GM12878 (cell line): ENCODE data around the gene SEMA3D. TPM values are rescaled to one million over a fixed set of nuclear protein-coding genes. Genes with fewer than 3 reads are reported as not detected.

Experiments
- ATAC-seq: fragments of 200-7000 bp; cut with Tn5 transposase; 3 replicates; pipeline ENCODE4 v1.9.1; 2020; ENCODE audit warnings: mild to moderate bottlenecking, moderate library complexity
- BruUV-seq: library from RNA; stranded (reverse); fragments of 400-500 nt; replicated peaks from 2 replicates; lab custom pipeline; 2021; lab: Mats Ljungman, UMichigan
- CTCF ChIA-PET: fragments of 300-600 bp; sonication (Branson Sonifier 250); formaldehyde crosslinking; extraction: SDS; loops from one replicate; lab custom pipeline; 2021; ENCODE audit warnings: inconsistent platforms; lab: Yijun Ruan, JAX
- POLR2A ChIA-PET: fragments of 350-600 bp; formaldehyde crosslinking; extraction: SDS; loops from one replicate; lab custom pipeline; 2021; ENCODE audit warnings: inconsistent platforms; lab: Charles Lee
- RAD21 ChIA-PET: fragments of 300-600 bp; sonication (Branson Sonifier 250); formaldehyde crosslinking; loops from one replicate; lab custom pipeline; 2023; ENCODE audit warnings: antibody characterized with exemption; ENCODE audit not compliant: unreplicated experiment; lab: Charles Lee
- SMC1A ChIA-PET: fragments of 300-600 bp; sonication (Branson Sonifier 250); formaldehyde crosslinking; loops from one replicate; lab custom pipeline; 2023; ENCODE audit not compliant: unreplicated experiment, uncharacterized antibody; lab: Charles Lee
- DNase-seq: peaks from one replicate; pipeline ENCODE4 v3.0.0-alpha.2; 2011; ENCODE audit warnings: low read depth, low spot score
- FAIRE-seq: peaks from 3 replicates; lab custom pipeline; 2011; peaks lifted over from hg19 to GRCh38; lab: Jason Lieb, UNC
- H2AFZ ChIP-seq: 2 replicates; pipeline ENCODE4 v1.6.0; 2011; ENCODE audit warnings: low read depth, low read length, control low read depth; ENCODE audit not compliant: control insufficient read depth
- H3K27ac ChIP-seq: 2 replicates; pipeline ENCODE4 v1.5.1; 2011; ENCODE audit warnings: control low read depth; ENCODE audit not compliant: control insufficient read depth, insufficient read depth
- H3K27me3 ChIP-seq, 2 experiments: replicated peaks in 1 of 2; 2 replicates each; pipeline versions ENCODE4 v1.6.0 to v1.6.1; 2011; ENCODE audit warnings: low read length in 1 of 2; ENCODE audit not compliant: control insufficient read depth in 2 of 2, insufficient read depth in 2 of 2
- H3K36me3 ChIP-seq, 2 experiments: 2 replicates each; pipeline ENCODE4 v1.5.1; 2011; ENCODE audit warnings: low read length in 1 of 2; ENCODE audit not compliant: control insufficient read depth in 2 of 2, insufficient read depth in 2 of 2
- H3K4me1 ChIP-seq: 2 replicates; pipeline ENCODE4 v1.6.1; 2011; ENCODE audit warnings: mild to moderate bottlenecking, low read length, moderate library complexity, mixed read lengths; ENCODE audit not compliant: control insufficient read depth, insufficient read depth
- H3K4me2 ChIP-seq: 2 replicates; pipeline ENCODE4 v1.6.0; 2011; ENCODE audit warnings: control low read depth; ENCODE audit not compliant: control insufficient read depth, insufficient read depth
- H3K4me3 ChIP-seq: fragments of 200-600 bp; sonication (generic); 2 replicates; pipeline ENCODE4 v1.5.1; 2016
- H3K79me2 ChIP-seq: 2 replicates; pipeline ENCODE4 v1.6.0; 2011; ENCODE audit warnings: low read length; ENCODE audit not compliant: control insufficient read depth, insufficient read depth
- H3K9ac ChIP-seq: 2 replicates; pipeline ENCODE4 v1.8.0; 2011; ENCODE audit warnings: low read length, control low read depth, mixed read lengths; ENCODE audit not compliant: control insufficient read depth, insufficient read depth
- H3K9me3 ChIP-seq: replicated peaks from 3 replicates; pipeline ENCODE4 v1.5.1; 2011; ENCODE audit warnings: mild to moderate bottlenecking, low read length; ENCODE audit not compliant: control insufficient read depth, insufficient read depth
- H4K20me1 ChIP-seq: 2 replicates; pipeline ENCODE4 v1.6.0; 2011; ENCODE audit not compliant: control insufficient read depth, insufficient read depth
- ASH2L ChIP-seq: fragments of 300-600, 200-600 bp; sonication (generic); IDR thresholded peaks from 2 replicates; pipeline ENCODE4 v1.6.1; 2017; ENCODE audit warnings: low read depth, mild to moderate bottlenecking, borderline replicate concordance
- ATF3 ChIP-seq: IDR thresholded peaks from 2 replicates; pipeline ENCODE4 v1.6.1; 2011; ENCODE audit warnings: low read depth, mild to moderate bottlenecking, low read length, moderate library complexity, borderline replicate concordance; ENCODE audit errors: extremely low read depth
- BCL11A ChIP-seq: IDR thresholded peaks from 2 replicates; pipeline ENCODE4 v1.6.1; 2011; ENCODE audit warnings: low read depth, low read length
- E4F1 ChIP-seq: fragments of 450-650 bp; IDR thresholded peaks from 2 replicates; pipeline ENCODE4 v1.6.1; 2018; ENCODE audit warnings: borderline replicate concordance, mild to moderate bottlenecking; ENCODE audit not compliant: partially characterized antibody
- ETV6 ChIP-seq, 2 experiments: fragments of 450-650 bp in 1 of 2; IDR thresholded peaks in 1 of 2; conservative IDR thresholded peaks in 1 of 2; 2 replicates each; pipeline ENCODE4 v1.6.1; 2014; ENCODE audit warnings: antibody characterized with exemption in 1 of 2, borderline replicate concordance in 1 of 2, low read depth in 1 of 2, mild to moderate bottlenecking in 1 of 2, moderate library complexity in 1 of 2
- HCFC1 ChIP-seq: fragments of 150-350 bp; IDR thresholded peaks from 2 replicates; pipeline ENCODE4 v1.6.1; 2014; ENCODE audit warnings: low read length
- NKRF ChIP-seq: fragments of 450-650 bp; conservative IDR thresholded peaks from 2 replicates; pipeline ENCODE4 v1.6.1; 2017; ENCODE audit warnings: mild to moderate bottlenecking, moderate library complexity
- SREBF1 ChIP-seq: IDR thresholded peaks from 2 replicates; pipeline ENCODE4 v1.6.1; 2012; ENCODE audit warnings: mild to moderate bottlenecking, low read length
- SRF ChIP-seq, 2 experiments: IDR thresholded peaks; 2 replicates each; pipeline ENCODE4 v1.6.1; 2011; ENCODE audit warnings: low read depth in 2 of 2, low read length in 2 of 2, mild to moderate bottlenecking in 1 of 2, moderate library complexity in 1 of 2
- TCF3 ChIP-seq: IDR thresholded peaks from 2 replicates; pipeline ENCODE4 v1.6.1; 2012; ENCODE audit warnings: low read depth, mild to moderate bottlenecking, low read length, borderline replicate concordance; ENCODE audit not compliant: insufficient read depth
- TCF7 ChIP-seq: IDR thresholded peaks from 2 replicates; pipeline ENCODE4 v1.6.1; 2014; ENCODE audit warnings: antibody characterized with exemption, borderline replicate concordance
- USF2 ChIP-seq: IDR thresholded peaks from 2 replicates; pipeline ENCODE4 v1.6.1; 2011; ENCODE audit warnings: low read depth, low read length, improper control_type of control experiment, borderline replicate concordance
- ZNF217 ChIP-seq: fragments of 450-650 bp; IDR thresholded peaks from 2 replicates; pipeline ENCODE4 v1.6.1; 2017; ENCODE audit warnings: antibody characterized with exemption, mild to moderate bottlenecking
- WGBS: methylation state at CpG from one replicate; pipeline ENCODE4 v1.1.6; 2016; ENCODE audit warnings: low lambda C conversion rate; ENCODE audit not compliant: insufficient replicate concordance, insufficient coverage; ENCODE audit errors: missing lambda C conversion rate; 5-methylcytosine and 5-hydroxymethylcytosine counted together
- in situ Hi-C: fragments of 300-500 bp; cut with MboI; formaldehyde crosslinking; loops from 9 replicates; pipeline ENCODE4 v1.14.3; 2018; ENCODE audit warnings: mixed read lengths
- intact Hi-C: fragments of 100-400 bp; cut with micrococcal nuclease; formaldehyde crosslinking; loops from one replicate; pipeline ENCODE4 v1.14.2; 2022; ENCODE audit not compliant: unreplicated experiment
- polyA plus RNA-seq, 11 experiments: library from polyadenylated mRNA; depleted of rRNA in 4 of 11; unstranded in 6 of 11; stranded (reverse) in 5 of 11; fragments of >200 nt; fragmentation: Nextera tagmentation in 4 of 11; fragmentation: Illumina TruSeq in 1 of 11; extraction: Ambion mirVana in 4 of 11; extraction: Trizol in 1 of 11; gene quantifications; 1 replicate in 1 of 11; 2 replicates in 10 of 11; pipeline versions ENCODE4 v1.2.1 to v1.2.3, GENCODE V29; 2011 to 2016; ENCODE audit warnings: inconsistent platforms in 2 of 11, missing spikeins in 2 of 11, low read depth in 1 of 11
- total RNA-seq, 4 experiments: library from RNA; depleted of rRNA in 3 of 4; stranded (reverse); fragments of >200 nt in 3 of 4; fragmentation: Illumina TruSeq in 1 of 4; extraction: Trizol in 1 of 4; gene quantifications; 2 replicates each; pipeline versions ENCODE4 v1.2.1 to v1.2.3, GENCODE V29; 2013 to 2021

Gene SEMA3D
- total and polyA plus RNA-seq, 10 of the 15 experiments (the other 5 are each of a cell fraction or from before 2014, with no cell fraction given): 0.04 TPM; not detected in 9

- no peak for TF ChIP-seq SREBF1
These were observed 205.5 kb downstream of the SEMA3D start (continued) for GRCh38 chr7:84981055-84981976.

- Histone ChIP-seq H3K27ac (no peak overlapping the region), H3K9me3 (no peaks in the 10 kb centered on the region), H3K4me3 (no peak overlapping the region), H4K20me1 (no peaks in the 10 kb centered on the region), H2AFZ (no peak overlapping the region), H3K79me2 (no peaks in the 10 kb centered on the region), H3K4me1 (no peaks in the 10 kb centered on the region), H3K36me3 (no peaks in the 10 kb centered on the region), H3K4me2 (no peak overlapping the region), H3K9ac (no peak overlapping the region), H3K27me3 (no peaks in the 10 kb centered on the region)
- no peak for ATAC-seq
- no peak for DNase-seq
- no peak for FAIRE-seq
- RAD21 ChIA-PET: no interaction called here
- intact Hi-C loops: no loop called here
- CTCF ChIA-PET: no interaction called here
- in situ Hi-C loops: no loop called here
- SMC1A ChIA-PET: interaction anchor here (1.1 kb wide), 1 partner anchor 10 kb away, joined by 3 read pairs; no protein-coding TSS in a partner anchor
- POLR2A ChIA-PET: no interaction called here
- 0% methylated on average over 1 of the region's 1 CpG for WGBS
- BruUV-seq: no TSS peak
- TF ChIP-seq BCL11A: no peak
- no peak for TF ChIP-seq TCF3
- no peak for TF ChIP-seq NKRF
- TF ChIP-seq ASH2L: no peak
- no peak for TF ChIP-seq ETV6 (conservative IDR thresholded peaks at IDR 0.05 in 1 of 2, IDR thresholded peaks at IDR 0.05 in 1 of 2; ENCODE audit: borderline replicate concordance in 1 of 2, low read depth in 1 of 2)
- TF ChIP-seq ATF3: no peak
- no peak for TF ChIP-seq SRF (IDR thresholded peaks at IDR 0.05; ENCODE audit: low read depth in 2 of 2, low read length in 2 of 2)
- TF ChIP-seq ZNF217: no peak
- TF ChIP-seq USF2: no peak
- TF ChIP-seq TCF7: no peak
- no peak for TF ChIP-seq E4F1
- no peak for TF ChIP-seq HCFC1
These were observed 211.2 kb downstream of the SEMA3D start for GRCh38 chr7:84975586-84976185.
